Upper lobe of right lung (tissue), 1 donor: Measurements from ENCODE around the gene CPAMD8. TPM values are rescaled to one million over a fixed set of nuclear protein-coding genes. Genes with fewer than 3 reads are reported as not detected.

ENCODE experiments used
- ATAC-seq: fragments of 200-7000 bp; cut with Tn5 transposase; one replicate; pipeline ENCODE4 v1.9.1; 2020; ENCODE audit warnings: mild to moderate bottlenecking, moderate library complexity
- DNase-seq: peaks from one replicate; pipeline ENCODE4 v3.0.0-alpha.2; 2020
- H3K27ac ChIP-seq: fragments of 200-600 bp; one replicate; pipeline ENCODE4 v1.8.0; 2022
- H3K27me3 ChIP-seq: fragments of 200-600 bp; one replicate; pipeline ENCODE4 v1.8.0; 2022; ENCODE audit warnings: mild to moderate bottlenecking
- H3K36me3 ChIP-seq: fragments of 200-600 bp; one replicate; pipeline ENCODE4 v1.8.0; 2022
- H3K4me1 ChIP-seq: fragments of 200-600 bp; one replicate; pipeline ENCODE4 v1.8.0; 2022
- H3K4me3 ChIP-seq: fragments of 200-600 bp; one replicate; pipeline ENCODE4 v1.8.0; 2022; ENCODE audit warnings: mild to moderate bottlenecking
- H3K9me3 ChIP-seq: fragments of 200-600 bp; one replicate; pipeline ENCODE4 v1.8.0; 2022
- intact Hi-C: fragments of 100-400 bp; cut with DNase I; formaldehyde crosslinking; loops from one replicate; pipeline ENCODE4 v1.11.0; 2022
- total RNA-seq: library from RNA; stranded (reverse); fragmentation: NEBNext Ultra II Directional; extraction: Animal tissue kit (Norgen Biotek cat#: 25700); gene quantifications from one replicate; pipeline ENCODE4 v1.2.1, GENCODE V29; 2021
- TF ChIP-seq, protein P1 (sequence below): fragments of 200-600 bp; IDR thresholded peaks from one replicate; pipeline ENCODE4 v1.8.0; 2022; ENCODE audit warnings: antibody characterized with exemption
- donor health status: DM: no; HTN: yes; CAD: no; lungs with severe emphysema.

CPAMD8 gene
- total RNA-seq, 1 donor from 2014 or later = 50.9 TPM

- Histone ChIP-seq H3K27me3 (no peaks in the 10 kb centered on the region), H3K4me3 (peak overlapping the region; percentile 57), H3K36me3 (no peaks in the 10 kb centered on the region), H3K9me3 (no peaks in the 10 kb centered on the region), H3K4me1 (peaks cover 6% of the 10 kb centered on the region), H3K27ac (peak overlapping the region; percentile 63)
- ATAC-seq (no peak), DNase-seq (no peak)
- intact Hi-C loops = no loop called here
- TF ChIP-seq, protein P1, sequence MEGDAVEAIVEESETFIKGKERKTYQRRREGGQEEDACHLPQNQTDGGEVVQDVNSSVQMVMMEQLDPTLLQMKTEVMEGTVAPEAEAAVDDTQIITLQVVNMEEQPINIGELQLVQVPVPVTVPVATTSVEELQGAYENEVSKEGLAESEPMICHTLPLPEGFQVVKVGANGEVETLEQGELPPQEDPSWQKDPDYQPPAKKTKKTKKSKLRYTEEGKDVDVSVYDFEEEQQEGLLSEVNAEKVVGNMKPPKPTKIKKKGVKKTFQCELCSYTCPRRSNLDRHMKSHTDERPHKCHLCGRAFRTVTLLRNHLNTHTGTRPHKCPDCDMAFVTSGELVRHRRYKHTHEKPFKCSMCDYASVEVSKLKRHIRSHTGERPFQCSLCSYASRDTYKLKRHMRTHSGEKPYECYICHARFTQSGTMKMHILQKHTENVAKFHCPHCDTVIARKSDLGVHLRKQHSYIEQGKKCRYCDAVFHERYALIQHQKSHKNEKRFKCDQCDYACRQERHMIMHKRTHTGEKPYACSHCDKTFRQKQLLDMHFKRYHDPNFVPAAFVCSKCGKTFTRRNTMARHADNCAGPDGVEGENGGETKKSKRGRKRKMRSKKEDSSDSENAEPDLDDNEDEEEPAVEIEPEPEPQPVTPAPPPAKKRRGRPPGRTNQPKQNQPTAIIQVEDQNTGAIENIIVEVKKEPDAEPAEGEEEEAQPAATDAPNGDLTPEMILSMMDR = no peak
Observed at GRCh38 chr19:16897856-16898161, 128.8 kb downstream of the CPAMD8 start.

DNA sequence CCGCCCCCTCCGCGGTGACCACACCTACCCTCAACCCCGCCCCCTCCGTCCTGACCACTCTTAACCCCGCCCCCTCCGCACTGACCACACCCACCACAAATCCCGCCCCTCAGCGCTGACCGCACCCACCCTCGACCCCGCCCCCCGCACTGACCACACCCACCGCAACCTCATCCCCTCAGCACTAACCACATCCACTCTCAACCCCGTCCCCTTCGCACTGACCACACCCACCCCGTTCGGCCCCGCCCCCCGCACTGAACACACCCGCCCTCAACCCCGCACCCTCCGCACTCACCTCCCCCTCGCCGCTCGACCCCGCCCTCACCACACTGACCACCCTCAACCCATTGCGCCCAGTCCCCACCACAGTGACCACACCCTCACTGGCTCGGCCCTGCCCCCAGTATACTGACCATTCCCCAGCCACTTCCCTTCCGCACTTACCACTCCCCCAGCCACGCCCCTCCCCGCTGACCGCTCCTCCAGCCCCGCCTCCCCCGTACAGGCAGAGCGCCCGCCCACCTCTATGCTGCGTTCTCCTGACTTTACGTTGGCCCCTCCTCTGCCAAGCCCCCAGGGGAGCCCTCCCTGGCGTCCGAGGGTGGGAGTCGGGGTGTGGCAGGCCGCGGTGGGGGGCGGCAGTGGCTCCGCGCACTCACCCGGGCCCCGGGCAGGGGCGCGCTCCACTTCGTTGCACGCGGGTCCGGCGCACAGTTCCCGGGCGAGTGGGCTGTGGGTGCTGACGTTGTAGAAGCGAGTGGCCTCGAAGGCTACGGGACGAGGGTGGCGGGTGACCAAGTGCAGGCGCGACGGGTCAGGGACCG lies 129.4 kb downstream of the CPAMD8 start:
- no peaks in the 10 kb centered on the region for H3K36me3 ChIP-seq
- DNase-seq (peak; percentile 94), ATAC-seq (peak; percentile 87)
- H3K9me3 ChIP-seq = no peaks in the 10 kb centered on the region
- peak overlapping the region; percentile 57 for H3K4me3 ChIP-seq
- TF ChIP-seq, protein P1 = no peak
- H3K4me1 ChIP-seq = peaks cover 6% of the 10 kb centered on the region
- intact Hi-C loops = no loop called here
- peak overlapping the region; percentile 63 for H3K27ac ChIP-seq
- no peaks in the 10 kb centered on the region for H3K27me3 ChIP-seq

GRCh38 chr19:16896146-16897028 lies 130.2 kb downstream of the CPAMD8 start:
- DNase-seq = no peak
- peak overlapping the region; percentile 66 for H3K27ac ChIP-seq

GRCh38 chr19:16895467-16896145 lies 131.0 kb downstream of the CPAMD8 start:
- no peak for DNase-seq
- intact Hi-C loops = no loop called here
- peak overlapping the region; percentile 57 for H3K4me3 ChIP-seq

More at GRCh38 chr19:16896146-16897028, 130.2 kb downstream of the CPAMD8 start:
- H3K4me3 ChIP-seq = peak overlapping the region; percentile 57
- ATAC-seq = no peak
- no peaks in the 10 kb centered on the region for H3K27me3 ChIP-seq
- TF ChIP-seq, protein P1 = no peak
- H3K9me3 ChIP-seq = no peaks in the 10 kb centered on the region
- peaks cover 6% of the 10 kb centered on the region for H3K4me1 ChIP-seq
- H3K36me3 ChIP-seq = no peaks in the 10 kb centered on the region
- intact Hi-C loops = no loop called here

GRCh38 chr19:16894080-16894479 lies 132.5 kb downstream of the CPAMD8 start:
- DNase-seq (no peak), ATAC-seq (no peak)
- TF ChIP-seq, protein P1 = no peak
- Histone ChIP-seq H3K9me3 (no peaks in the 10 kb centered on the region), H3K27me3 (no peaks in the 10 kb centered on the region), H3K27ac (no peak overlapping the region), H3K36me3 (no peaks in the 10 kb centered on the region), H3K4me3 (no peak overlapping the region), H3K4me1 (peaks cover 10% of the 10 kb centered on the region)
- intact Hi-C loops = no loop called here

More at GRCh38 chr19:16895467-16896145, 131.0 kb downstream of the CPAMD8 start:
- Histone ChIP-seq H3K36me3 (no peaks in the 10 kb centered on the region), H3K4me1 (peaks cover 6% of the 10 kb centered on the region), H3K9me3 (no peaks in the 10 kb centered on the region), H3K27ac (peak overlapping the region; percentile 66), H3K27me3 (no peaks in the 10 kb centered on the region)
- no peak for ATAC-seq
- TF ChIP-seq, protein P1 = no peak
